Left hindlimb (tissue), 1 donor: ENCODE data around the gene MOK.

ENCODE experiments used
- DNase-seq: peaks from one replicate; pipeline ENCODE4 v3.0.0-alpha.2; 2018

The MOK gene

DNA sequence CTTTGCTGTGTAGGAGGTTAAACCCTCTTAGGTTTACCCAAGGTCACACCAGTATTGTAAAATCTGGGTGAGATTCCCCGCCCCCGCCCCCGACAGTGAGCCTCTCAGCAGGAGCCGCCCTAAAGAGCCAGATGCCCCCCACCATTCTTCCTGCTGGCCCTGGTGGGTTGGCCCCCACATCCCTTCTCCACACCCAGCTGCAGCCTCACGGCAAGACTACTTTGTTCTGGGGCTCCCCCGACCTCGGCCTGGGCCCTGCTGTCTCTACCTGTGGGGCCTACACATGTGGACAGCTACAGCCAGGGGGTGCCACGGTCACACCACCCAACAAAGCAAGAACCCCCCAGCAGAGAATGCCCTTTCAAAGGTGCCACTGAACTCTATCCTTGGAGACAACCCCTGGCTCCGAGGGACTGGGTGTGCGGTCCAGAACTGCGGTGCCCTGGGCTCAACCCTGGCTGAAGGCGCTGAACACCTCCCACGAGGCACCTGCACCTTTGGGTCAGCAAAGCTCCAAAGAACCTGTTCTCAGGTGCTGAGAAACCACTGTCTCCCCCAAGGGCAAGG lies 82.9 kb downstream of the MOK start:
- DNase-seq, result no peak

GRCh38 chr14:102221026-102221425 lies 83.9 kb downstream of the MOK start:
- no peak for DNase-seq

- DNase-seq, result no peak
Measured at GRCh38 chr14:102220031-102220430, 84.9 kb downstream of the MOK start.

- DNase-seq, result no peak
Measured at GRCh38 chr14:102219316-102219715, 85.6 kb downstream of the MOK start.

- no peak for DNase-seq
Measured at GRCh38 chr14:102218688-102219087, 86.3 kb downstream of the MOK start.

- DNase-seq, result no peak
Measured at GRCh38 chr14:102217987-102218421, 87.0 kb downstream of the MOK start.

- DNase-seq, result no peak
Measured at GRCh38 chr14:102217399-102217798, 87.6 kb downstream of the MOK start.

DNA sequence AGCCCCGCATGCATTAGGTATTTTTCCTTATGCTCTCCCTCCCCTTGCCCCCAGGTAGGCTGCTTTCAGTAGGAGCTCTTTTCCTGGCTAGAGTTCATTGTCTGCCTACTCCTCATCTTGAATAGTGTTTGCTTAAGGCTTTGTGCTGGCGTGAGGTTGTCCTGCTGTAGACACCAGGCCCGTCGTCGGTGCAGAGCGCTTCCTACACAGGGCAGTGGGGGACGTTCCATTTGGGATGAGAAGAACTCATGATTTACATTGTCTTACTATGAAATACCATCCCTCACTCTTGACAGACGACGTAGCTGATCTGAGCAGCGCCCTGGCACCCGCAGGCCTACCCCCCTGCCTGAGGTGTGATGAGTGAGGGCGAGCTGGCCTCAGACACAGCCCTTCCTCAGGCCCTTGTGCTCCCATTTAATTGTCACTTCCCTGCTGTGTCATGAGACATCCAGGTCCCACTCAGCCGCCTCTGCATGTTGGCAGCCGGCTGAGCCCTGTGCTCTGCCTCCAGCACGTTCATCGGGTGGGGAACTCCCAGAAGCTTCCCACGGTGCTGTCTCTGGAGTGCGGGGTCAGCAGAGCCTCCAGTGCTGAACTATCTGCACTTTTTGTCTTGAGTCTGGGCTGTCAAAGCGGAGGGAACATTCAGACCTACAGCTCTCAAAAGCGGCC lies 89.3 kb downstream of the MOK start:
- DNase-seq, result no peak

- no peak for DNase-seq
Measured at GRCh38 chr14:102215071-102215470, 89.9 kb downstream of the MOK start.

DNA sequence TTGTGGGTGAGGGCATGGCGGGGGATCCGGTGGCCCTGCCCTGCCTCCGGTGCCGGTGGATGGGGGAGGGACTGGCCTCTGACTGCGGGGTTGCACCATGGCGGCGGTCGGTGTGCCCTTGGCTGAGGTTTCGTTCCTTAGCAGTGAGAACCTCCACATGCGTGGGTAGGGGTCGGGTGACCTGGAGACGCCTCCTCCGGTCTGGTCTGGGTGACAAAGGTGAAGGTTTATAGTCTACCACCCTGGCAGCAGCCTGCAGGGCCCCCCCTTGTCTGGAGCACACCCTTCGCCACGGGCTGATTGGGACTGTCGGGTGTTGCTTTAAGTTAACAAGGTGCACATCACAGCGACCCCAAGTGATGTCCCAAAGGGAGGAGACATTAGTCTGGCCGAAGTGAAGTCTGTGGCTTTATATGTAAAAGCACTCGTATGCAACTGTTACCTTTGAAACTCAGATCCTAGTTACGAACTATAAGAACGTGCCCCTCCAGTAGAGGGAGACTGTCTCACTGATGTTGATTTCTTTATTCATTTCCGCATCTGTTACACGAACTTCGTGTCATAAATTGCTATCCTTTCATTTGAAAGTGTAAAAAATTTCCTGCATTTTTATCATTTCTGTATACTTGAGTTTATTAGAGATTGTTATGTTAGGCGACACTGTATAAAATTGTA lies 90.8 kb downstream of the MOK start:
- DNase-seq, result no peak

- DNase-seq, result no peak
Measured at GRCh38 chr14:102213470-102213869, 91.5 kb downstream of the MOK start.

DNA sequence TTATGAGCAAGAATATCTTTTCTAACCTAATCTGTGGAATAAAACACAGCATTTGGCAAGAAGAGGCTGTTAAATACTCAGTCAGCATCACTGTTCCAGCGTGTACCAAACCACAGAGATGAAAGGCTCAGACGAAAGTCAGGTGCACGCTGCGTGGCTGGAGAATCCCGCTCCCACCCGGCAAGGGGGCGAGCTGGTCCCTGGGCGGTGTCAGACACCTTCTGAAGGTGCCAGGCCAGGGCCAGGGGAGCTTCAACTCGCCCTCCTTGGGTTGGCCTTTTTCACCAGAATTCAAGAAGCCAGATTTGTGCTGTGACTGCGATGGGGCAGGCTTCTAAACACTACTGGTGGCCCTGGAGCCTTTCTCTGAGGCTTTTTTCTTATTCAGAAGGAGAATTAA lies 92.1 kb downstream of the MOK start:
- no peak for DNase-seq

DNA sequence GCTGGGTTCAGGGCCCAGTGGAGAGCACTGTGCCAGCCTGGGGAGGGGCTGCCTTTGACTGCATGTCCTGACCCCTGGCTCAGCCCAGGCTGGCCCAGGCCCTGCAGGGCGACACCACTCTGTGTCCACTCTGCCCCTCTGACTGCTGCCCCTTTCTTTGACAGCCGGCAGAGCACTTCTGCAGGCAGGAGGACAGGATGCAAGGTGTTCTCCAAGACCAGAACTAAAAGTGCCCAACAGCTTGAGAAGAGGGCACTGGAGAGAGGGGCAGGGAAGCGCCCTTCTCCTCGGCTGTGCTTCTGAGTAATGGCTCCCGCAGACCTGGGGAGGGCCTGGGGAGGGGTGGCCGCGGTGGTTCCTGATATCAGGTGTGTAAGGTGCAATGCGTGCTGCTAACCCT lies 92.6 kb downstream of the MOK start:
- no peak for DNase-seq

DNA sequence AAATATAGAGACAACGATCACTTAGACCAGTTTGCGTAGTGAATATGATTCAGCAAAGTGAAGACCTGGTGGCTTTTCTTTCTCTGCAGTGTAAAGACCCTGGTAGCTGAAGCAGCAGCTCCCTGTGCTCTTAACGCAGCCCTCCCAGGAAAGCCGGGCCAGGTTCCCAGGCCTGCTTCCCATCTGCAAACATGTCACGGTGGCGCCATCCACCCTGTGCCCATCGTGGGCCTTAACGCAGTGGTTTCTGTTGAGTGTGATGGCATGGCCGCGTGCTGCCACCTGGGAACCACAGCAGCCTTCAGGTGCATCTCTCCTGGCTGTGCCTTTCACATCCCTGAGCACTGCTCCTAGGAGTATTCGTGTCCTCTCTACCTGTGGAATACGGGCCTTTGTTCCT lies 93.7 kb downstream of the MOK start:
- no peak for DNase-seq

DNA sequence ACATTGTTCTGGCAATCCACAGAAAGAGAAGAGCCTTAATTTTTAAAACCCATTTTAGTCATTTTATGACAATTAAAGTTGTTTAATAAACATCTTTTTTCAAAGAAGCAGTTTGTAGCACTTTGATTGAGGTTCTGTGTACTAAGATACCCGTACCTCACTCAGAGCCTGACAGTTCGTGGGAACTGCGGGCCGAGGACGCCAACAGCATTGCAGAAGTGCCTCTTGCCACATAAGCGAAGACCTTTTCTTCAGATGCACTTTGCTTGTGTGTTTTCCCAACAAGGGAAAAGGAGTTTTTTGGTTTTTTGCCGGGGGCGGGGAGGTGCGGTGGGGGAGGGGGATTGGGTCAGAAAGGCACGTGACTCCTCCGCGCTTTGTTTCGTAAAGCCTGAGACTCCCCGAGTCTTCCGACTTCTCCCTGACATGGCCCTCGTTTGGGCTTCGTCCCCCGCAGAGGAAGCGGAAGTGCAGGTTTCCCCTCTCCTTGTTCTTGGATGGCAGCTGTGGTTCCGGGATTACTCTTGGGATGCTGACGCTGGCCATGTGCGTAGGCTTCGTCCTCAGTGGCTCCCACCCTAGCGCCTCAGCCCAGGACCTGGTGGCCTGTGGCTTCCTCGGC lies 94.4 kb downstream of the MOK start:
- no peak for DNase-seq

- DNase-seq, result no peak
Measured at GRCh38 chr14:102209224-102209966, 95.6 kb downstream of the MOK start.

DNA sequence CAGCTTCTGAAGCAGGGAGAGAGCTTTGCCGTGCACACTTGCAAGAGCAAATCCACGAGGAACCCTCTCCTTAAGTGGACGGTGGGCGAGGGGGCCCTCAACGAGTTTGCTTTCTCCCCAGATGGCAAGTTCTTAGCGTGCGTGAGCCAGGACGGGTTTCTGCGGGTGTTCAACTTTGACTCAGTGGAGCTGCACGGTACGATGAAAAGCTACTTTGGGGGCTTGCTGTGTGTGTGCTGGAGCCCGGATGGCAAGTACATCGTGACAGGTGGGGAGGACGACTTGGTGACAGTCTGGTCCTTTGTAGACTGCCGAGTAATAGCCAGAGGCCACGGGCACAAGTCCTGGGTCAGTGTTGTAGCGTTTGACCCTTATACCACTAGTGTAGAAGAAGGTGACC lies 96.2 kb downstream of the MOK start:
- DNase-seq, result no peak

- no peak for DNase-seq
Measured at GRCh38 chr14:102207831-102208365, 97.1 kb downstream of the MOK start.

DNA sequence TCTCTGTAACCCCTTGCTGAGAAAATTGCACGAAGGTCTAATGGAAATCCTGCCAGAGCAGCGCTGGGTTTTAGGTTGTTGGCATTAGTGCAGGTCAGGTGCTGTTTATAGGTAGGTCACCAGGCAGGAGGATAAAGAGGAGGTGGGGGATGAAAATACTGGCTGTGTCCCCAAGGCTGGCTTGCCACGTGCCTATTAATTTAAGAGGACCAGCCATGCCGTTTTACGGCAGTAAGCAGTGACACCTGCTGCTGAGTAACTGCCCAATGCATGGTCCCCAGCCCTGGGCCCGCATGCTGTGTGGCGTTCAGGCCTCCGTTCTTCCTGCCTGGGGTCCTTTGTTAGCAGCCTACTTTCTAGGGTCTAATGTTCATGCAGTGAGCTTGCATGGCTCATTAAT lies 98.0 kb downstream of the MOK start:
- DNase-seq, result no peak

GRCh38 chr14:102205560-102205959 lies 99.4 kb downstream of the MOK start:
- no peak for DNase-seq

DNA sequence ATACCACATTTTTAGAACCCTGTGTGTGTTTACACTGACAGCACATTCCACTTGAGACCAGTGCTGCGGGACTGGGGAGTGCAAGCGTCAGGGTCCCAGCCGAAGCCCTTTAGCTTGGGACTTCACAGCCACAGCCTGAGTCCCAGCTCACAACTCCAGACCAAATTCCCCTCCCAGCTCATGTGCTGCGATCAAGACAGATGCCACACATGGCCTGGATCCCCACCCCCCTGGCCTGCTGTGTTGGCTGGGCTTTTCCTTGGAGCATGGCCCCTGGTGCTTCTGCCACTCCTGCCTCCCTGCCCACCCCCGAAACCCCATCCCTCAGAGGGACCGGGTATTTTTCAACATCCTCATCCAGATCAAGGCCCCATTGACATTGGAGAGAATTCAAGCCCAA lies 101.6 kb downstream of the MOK start:
- DNase-seq, result no peak

DNA sequence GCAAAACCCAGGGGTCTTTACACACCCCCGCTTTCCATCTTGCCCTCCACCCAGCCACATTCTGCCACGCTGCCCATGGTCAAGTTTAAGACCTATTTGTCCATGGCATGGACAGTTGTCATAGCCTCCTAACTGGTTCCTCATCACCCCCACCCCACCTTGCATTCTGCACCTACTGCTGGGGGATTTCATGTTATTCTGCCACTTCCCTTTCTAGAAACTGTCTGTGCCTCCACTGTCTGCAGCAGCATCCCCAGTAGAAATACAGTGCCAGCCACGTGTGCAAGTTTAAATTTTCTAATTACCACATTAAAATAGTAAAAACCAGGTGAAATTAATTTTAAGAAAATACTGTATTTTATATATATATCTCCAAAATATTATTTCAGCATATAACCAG lies 102.0 kb downstream of the MOK start:
- no peak for DNase-seq

DNA sequence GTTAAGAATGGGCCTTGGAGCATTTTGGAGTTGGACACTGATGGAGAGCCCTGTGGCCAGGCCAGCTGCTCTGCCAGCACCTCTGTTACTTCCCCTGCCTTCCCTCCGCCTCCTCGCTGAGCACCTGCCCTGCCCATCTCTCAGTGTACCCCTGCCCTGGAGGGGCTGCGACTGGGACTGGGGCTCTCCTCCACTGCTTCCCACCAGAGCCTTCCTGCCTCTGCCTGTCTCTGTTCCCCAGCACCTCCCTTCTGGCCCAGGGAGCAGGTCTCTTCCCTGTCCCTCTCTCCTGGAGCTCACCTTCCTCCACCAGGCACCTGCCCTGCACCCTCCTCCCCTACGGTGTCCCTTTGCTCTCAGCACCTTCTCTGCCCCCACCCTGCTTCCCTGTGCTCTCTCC lies 103.2 kb downstream of the MOK start:
- DNase-seq, result no peak
